PC-9 (cell line): ENCODE results near the gene FZD8.

Experiments used
- EZH2 ChIP-seq: fragments of 200-600 bp; sonication (generic); IDR thresholded peaks from 2 replicates; pipeline ENCODE4 v1.8.0; 2017; ENCODE audit warnings: antibody characterized with exemption, low read depth
- TF ChIP-seq, protein P1 (sequence below): fragments of 200-600 bp; sonication (generic); conservative IDR thresholded peaks from 2 replicates; pipeline ENCODE4 v1.6.1; 2017; ENCODE audit warnings: mixed run types, antibody characterized with exemption, mild to moderate bottlenecking, moderate library complexity

DNA sequence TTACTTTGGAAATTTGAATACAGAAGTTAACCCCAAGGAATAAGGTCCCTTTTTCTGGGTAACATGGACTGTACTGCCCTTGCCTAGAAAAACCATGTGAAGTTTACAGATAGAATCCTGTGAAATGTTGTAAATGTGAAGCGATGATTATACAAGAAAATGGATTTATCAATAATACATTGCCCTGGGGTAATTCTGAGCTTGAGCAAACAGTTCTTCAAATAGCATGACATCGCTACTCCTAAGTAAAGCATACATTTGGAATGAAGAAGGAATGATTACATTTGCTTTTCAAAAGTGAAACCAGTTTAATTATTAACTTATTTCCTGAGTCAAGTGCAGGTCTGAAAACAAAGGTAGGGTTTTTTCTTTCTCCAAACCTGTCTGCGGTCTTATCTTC, 43.3 kb upstream of the FZD8 start:
- TF ChIP-seq, protein P1, sequence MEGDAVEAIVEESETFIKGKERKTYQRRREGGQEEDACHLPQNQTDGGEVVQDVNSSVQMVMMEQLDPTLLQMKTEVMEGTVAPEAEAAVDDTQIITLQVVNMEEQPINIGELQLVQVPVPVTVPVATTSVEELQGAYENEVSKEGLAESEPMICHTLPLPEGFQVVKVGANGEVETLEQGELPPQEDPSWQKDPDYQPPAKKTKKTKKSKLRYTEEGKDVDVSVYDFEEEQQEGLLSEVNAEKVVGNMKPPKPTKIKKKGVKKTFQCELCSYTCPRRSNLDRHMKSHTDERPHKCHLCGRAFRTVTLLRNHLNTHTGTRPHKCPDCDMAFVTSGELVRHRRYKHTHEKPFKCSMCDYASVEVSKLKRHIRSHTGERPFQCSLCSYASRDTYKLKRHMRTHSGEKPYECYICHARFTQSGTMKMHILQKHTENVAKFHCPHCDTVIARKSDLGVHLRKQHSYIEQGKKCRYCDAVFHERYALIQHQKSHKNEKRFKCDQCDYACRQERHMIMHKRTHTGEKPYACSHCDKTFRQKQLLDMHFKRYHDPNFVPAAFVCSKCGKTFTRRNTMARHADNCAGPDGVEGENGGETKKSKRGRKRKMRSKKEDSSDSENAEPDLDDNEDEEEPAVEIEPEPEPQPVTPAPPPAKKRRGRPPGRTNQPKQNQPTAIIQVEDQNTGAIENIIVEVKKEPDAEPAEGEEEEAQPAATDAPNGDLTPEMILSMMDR = no peak
- TF ChIP-seq EZH2 = no peak
